22Rv1 (cell line): ENCODE results near the gene SYT6.

Experiments used
- ZFX ChIP-seq: fragments of 450-650 bp; IDR thresholded peaks from 2 replicates; pipeline ENCODE4 v1.6.1; 2017; ENCODE audit warnings: antibody characterized with exemption, borderline replicate concordance
- TF ChIP-seq, protein P1 (sequence below): fragments of 450-650 bp; IDR thresholded peaks from 2 replicates; pipeline ENCODE4 v1.5.1; 2017; ENCODE audit warnings: mild to moderate bottlenecking

DNA sequence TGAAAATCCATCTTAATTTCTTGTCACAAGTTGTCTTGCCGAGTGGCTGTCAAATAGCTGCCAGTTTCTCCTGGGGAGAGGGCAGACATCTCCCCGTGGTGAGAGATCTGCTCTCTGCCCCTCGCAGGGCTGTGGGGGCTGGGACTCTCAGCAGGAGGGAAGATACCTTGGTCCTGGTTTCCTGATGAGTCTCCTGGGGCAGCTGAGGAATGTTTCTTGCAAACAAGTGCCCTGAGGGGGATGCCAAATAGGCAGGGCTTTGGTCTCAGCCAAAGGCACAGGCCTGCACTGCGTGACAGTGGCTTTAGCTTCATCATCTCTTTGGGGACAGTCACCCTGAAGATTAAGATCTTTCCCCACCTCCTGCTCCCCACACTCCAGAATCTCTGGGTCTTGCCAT lies 40.9 kb downstream of the SYT6 start:
- TF ChIP-seq, protein P1, sequence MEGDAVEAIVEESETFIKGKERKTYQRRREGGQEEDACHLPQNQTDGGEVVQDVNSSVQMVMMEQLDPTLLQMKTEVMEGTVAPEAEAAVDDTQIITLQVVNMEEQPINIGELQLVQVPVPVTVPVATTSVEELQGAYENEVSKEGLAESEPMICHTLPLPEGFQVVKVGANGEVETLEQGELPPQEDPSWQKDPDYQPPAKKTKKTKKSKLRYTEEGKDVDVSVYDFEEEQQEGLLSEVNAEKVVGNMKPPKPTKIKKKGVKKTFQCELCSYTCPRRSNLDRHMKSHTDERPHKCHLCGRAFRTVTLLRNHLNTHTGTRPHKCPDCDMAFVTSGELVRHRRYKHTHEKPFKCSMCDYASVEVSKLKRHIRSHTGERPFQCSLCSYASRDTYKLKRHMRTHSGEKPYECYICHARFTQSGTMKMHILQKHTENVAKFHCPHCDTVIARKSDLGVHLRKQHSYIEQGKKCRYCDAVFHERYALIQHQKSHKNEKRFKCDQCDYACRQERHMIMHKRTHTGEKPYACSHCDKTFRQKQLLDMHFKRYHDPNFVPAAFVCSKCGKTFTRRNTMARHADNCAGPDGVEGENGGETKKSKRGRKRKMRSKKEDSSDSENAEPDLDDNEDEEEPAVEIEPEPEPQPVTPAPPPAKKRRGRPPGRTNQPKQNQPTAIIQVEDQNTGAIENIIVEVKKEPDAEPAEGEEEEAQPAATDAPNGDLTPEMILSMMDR: no peak
- no peak for TF ChIP-seq ZFX
